HuH-7 (cell line): ENCODE results near the gene LDLRAD3.
A peak's percentile ranks its signal among the peaks of the same experiment; 100 is the strongest.

Experiments used
- DNase-seq: peaks from one replicate; pipeline ENCODE4 v3.0.0; 2011; ENCODE audit warnings: low spot score

Gene LDLRAD3

GRCh38 chr11:35962369-35963138, 18.7 kb downstream of the LDLRAD3 start:
- DNase-seq = no peak

- DNase-seq = no peak
Observed at GRCh38 chr11:35963911-35964310, 20.0 kb downstream of the LDLRAD3 start.

GRCh38 chr11:35964841-35965240, 21.0 kb downstream of the LDLRAD3 start:
- DNase-seq = no peak

GRCh38 chr11:35967042-35967441, 23.2 kb downstream of the LDLRAD3 start:
- DNase-seq = no peak

GRCh38 chr11:35968386-35969088, 24.7 kb downstream of the LDLRAD3 start:
- no peak for DNase-seq

GRCh38 chr11:35969089-35970042, 25.5 kb downstream of the LDLRAD3 start:
- no peak for DNase-seq

- no peak for DNase-seq
Observed at GRCh38 chr11:35970445-35970844, 26.6 kb downstream of the LDLRAD3 start.

GRCh38 chr11:35971841-35972422, 28.1 kb downstream of the LDLRAD3 start:
- DNase-seq = no peak

GRCh38 chr11:35974882-35975589, 31.2 kb downstream of the LDLRAD3 start:
- no peak for DNase-seq

- no peak for DNase-seq
Observed at GRCh38 chr11:35976434-35976833, 32.6 kb downstream of the LDLRAD3 start.

GRCh38 chr11:35978183-35978582, 34.3 kb downstream of the LDLRAD3 start:
- peak; percentile 26 for DNase-seq

- DNase-seq = no peak
Observed at GRCh38 chr11:35978891-35979290, 35.0 kb downstream of the LDLRAD3 start.

- no peak for DNase-seq
Observed at GRCh38 chr11:35980686-35981390, 37.0 kb downstream of the LDLRAD3 start.

GRCh38 chr11:35981581-35981980, 37.7 kb downstream of the LDLRAD3 start:
- DNase-seq = no peak

- DNase-seq = no peak
Observed at GRCh38 chr11:35982061-35982460, 38.2 kb downstream of the LDLRAD3 start.

- no peak for DNase-seq
Observed at GRCh38 chr11:35983981-35984380, 40.1 kb downstream of the LDLRAD3 start.

- no peak for DNase-seq
Observed at GRCh38 chr11:35986947-35987346, 43.1 kb downstream of the LDLRAD3 start.

GRCh38 chr11:35990170-35990569, 46.3 kb downstream of the LDLRAD3 start:
- no peak for DNase-seq

- no peak for DNase-seq
Observed at GRCh38 chr11:35990816-35991215, 47.0 kb downstream of the LDLRAD3 start.

- DNase-seq = no peak
Observed at GRCh38 chr11:35992548-35992947, 48.7 kb downstream of the LDLRAD3 start.

- no peak for DNase-seq
Observed at GRCh38 chr11:35994421-35994820, 50.6 kb downstream of the LDLRAD3 start.
